Activated CD4-positive, alpha-beta T cell treated with anti-CD3 and anti-CD28 coated beads, Interleukin-2, amount 10 ng/mL, durations not matched to agents 7 days and 5 days (primary cell): Measurements from ENCODE around the gene ZBTB42. TPM values are rescaled to one million over a fixed set of nuclear protein-coding genes. Genes with fewer than 3 reads are reported as not detected.

ENCODE experiments used
- CTCF ChIA-PET: fragments of 350-600 bp; sonication (Branson Sonifier 250); formaldehyde crosslinking; loops from one replicate; lab custom pipeline; 2021; ENCODE audit warnings: antibody characterized with exemption; lab: Charles Lee
- POLR2A ChIA-PET: fragments of 350-600 bp; sonication (Branson Sonifier 250); formaldehyde crosslinking; loops from one replicate; lab custom pipeline; 2021; ENCODE audit warnings: antibody characterized with exemption; lab: Charles Lee
- DNase-seq: peaks from one replicate; pipeline ENCODE4 v3.0.0-alpha.2; 2020
- H3K27ac Mint-ChIP-seq: one replicate; pipeline ENCODE4 v1.8.0; 2021; ENCODE audit warnings: mild to moderate bottlenecking, moderate library complexity, mixed read lengths
- H3K27me3 Mint-ChIP-seq: one replicate; pipeline ENCODE4 v1.8.0; 2021; ENCODE audit warnings: mixed read lengths
- H3K36me3 Mint-ChIP-seq: one replicate; pipeline ENCODE4 v1.8.0; 2021; ENCODE audit warnings: low read depth, mixed read lengths
- H3K4me1 Mint-ChIP-seq: one replicate; pipeline ENCODE4 v1.8.0; 2021; ENCODE audit warnings: mixed read lengths
- H3K4me3 Mint-ChIP-seq: one replicate; pipeline ENCODE4 v1.8.0; 2021; ENCODE audit warnings: mild to moderate bottlenecking, moderate library complexity, mixed read lengths
- H3K9me3 Mint-ChIP-seq: one replicate; pipeline ENCODE4 v1.8.0; 2021; ENCODE audit warnings: mixed read lengths
- total RNA-seq, 2 experiments: library from RNA; stranded (reverse); gene quantifications; one replicate each; pipeline ENCODE4 v1.2.3, GENCODE V29; 2021

Gene ZBTB42
- total RNA-seq, 2 experiments from 2014 or later, result 4.5 to 5.8 TPM

DNA sequence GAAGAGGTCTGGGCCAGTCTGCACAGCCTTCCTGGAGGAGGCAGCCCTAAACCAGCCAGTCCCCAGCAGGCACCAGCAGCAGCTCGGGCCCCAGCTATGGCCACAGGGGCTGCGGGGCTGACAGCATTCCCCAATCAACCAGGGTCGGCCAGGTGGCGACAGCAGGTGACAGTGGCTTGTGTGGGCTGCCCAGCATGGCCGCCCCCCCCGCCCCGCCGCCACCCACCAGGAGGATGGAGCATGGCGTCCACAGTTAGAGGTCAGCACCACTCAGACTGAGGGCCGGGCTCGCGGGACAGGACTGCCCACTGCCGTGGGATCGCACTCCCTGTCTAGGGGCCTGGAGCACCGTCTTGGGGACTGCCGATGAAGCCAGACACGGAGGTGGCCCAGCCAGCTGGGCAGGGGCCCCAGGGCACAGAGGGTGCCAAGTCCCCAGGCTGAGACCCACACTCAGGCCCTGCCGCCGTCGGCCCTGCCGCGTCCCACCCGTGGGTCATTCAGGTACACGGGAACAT lies 20.3 kb upstream of the ZBTB42 start:
- H3K27me3 Mint-ChIP-seq, result no peaks in the 10 kb centered on the region
- ChIA-PET POLR2A (no interaction called here), CTCF (no interaction called here)
- H3K4me3 Mint-ChIP-seq, result no peak overlapping the region
- peaks cover 13% of the 10 kb centered on the region for H3K36me3 Mint-ChIP-seq
- peaks cover 2% of the 10 kb centered on the region for H3K4me1 Mint-ChIP-seq
- no peak for DNase-seq
- no peaks in the 10 kb centered on the region for H3K9me3 Mint-ChIP-seq
- no peak overlapping the region for H3K27ac Mint-ChIP-seq

- H3K27me3 Mint-ChIP-seq, result no peaks in the 10 kb centered on the region
- H3K36me3 Mint-ChIP-seq, result peaks cover 7% of the 10 kb centered on the region
- no peak for DNase-seq
- H3K4me1 Mint-ChIP-seq, result peaks cover 8% of the 10 kb centered on the region
- no peak overlapping the region for H3K4me3 Mint-ChIP-seq
- no peaks in the 10 kb centered on the region for H3K9me3 Mint-ChIP-seq
- POLR2A ChIA-PET, result no interaction called here
- CTCF ChIA-PET, result no interaction called here
- no peak overlapping the region for H3K27ac Mint-ChIP-seq
Measured at GRCh38 chr14:104781271-104782077, 19.4 kb upstream of the ZBTB42 start.

DNA sequence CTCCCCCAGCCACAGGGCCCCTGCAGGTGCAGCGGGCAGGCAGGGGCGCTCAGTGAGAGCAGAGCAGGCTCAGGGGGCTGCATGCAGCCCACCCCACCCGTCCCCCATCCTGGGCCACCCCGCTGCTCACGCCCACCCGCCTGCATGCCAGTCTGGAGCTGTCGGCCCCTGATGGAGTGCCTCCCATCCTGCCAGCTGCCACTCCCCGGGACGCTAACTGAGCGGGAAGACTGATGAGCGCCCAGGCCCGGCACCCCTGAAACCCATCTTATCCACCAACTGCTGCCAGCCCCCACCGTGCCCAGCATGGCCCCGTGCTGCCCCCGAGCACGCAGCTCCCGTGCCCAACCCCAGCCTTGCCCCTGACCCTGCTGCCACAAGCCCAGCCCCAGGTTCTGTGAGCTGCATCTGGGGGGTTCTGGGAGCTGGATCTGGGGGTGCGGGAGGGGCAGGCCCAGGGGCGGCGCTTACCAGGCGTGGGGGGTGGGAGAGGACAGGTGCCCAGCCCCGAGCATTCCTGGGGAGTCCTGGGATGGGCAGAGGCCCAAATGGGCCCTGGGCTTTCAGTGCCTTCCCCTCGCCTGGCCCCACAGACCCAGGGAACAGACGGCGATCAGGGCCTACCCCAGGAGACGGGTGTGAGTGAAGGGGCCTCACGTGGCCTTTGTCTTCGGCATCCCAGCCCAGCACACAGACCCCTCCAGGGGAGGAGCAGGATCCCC lies 18.7 kb upstream of the ZBTB42 start:
- Mint-ChIP-seq H3K4me1 (peaks cover 12% of the 10 kb centered on the region), H3K27ac (no peak overlapping the region), H3K27me3 (no peaks in the 10 kb centered on the region), H3K9me3 (no peaks in the 10 kb centered on the region), H3K36me3 (peaks cover under 1% of the 10 kb centered on the region), H3K4me3 (no peak overlapping the region)
- CTCF ChIA-PET, result no interaction called here
- POLR2A ChIA-PET, result no interaction called here
- no peak for DNase-seq

- Mint-ChIP-seq H3K36me3 (no peaks in the 10 kb centered on the region), H3K4me3 (no peak overlapping the region), H3K9me3 (no peaks in the 10 kb centered on the region), H3K27me3 (no peaks in the 10 kb centered on the region), H3K4me1 (peaks cover 12% of the 10 kb centered on the region), H3K27ac (no peak overlapping the region)
- ChIA-PET CTCF (no interaction called here), POLR2A (no interaction called here)
- no peak for DNase-seq
Measured at GRCh38 chr14:104782808-104783139, 18.1 kb upstream of the ZBTB42 start.

DNA sequence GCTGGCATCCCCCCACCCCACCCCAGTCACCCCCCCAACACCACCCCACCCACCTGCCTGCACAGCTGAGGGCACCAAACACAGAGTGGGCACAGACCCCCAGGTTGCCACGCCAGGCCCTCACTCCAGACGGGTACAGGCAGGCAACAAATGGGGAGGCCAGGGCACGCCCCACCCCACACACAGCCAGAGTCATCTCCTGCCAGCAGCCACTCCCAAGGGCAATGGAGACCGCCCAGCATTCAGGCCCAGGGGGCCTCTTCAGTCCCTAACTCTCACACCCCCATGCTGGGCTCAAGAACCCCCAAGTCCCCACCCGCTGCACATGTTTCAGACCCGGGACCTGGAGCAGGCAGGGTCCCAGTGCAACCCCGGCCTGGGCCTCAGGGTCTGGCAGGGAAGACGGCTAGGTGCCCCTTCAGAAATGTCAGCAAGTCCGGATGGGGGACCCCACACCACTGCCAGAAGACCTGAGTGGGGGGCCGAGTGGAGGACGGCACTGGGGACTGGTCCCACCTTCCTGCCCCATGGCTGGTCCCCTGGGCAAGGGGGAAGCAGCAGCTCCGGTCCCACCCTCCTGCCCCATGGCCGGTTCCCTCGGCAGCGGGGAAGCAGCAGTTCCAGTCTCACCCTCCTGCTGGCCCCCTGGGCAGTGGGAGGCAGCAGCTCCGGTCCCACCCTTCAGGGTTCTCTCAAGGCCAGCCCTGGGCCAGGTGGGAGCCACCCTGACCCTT lies 17.2 kb upstream of the ZBTB42 start:
- peaks cover 14% of the 10 kb centered on the region for H3K4me1 Mint-ChIP-seq
- POLR2A ChIA-PET, result no interaction called here
- CTCF ChIA-PET, result no interaction called here
- no peaks in the 10 kb centered on the region for H3K27me3 Mint-ChIP-seq
- H3K9me3 Mint-ChIP-seq, result no peaks in the 10 kb centered on the region
- no peaks in the 10 kb centered on the region for H3K36me3 Mint-ChIP-seq
- no peak for DNase-seq
- no peak overlapping the region for H3K4me3 Mint-ChIP-seq
- H3K27ac Mint-ChIP-seq, result no peak overlapping the region

DNA sequence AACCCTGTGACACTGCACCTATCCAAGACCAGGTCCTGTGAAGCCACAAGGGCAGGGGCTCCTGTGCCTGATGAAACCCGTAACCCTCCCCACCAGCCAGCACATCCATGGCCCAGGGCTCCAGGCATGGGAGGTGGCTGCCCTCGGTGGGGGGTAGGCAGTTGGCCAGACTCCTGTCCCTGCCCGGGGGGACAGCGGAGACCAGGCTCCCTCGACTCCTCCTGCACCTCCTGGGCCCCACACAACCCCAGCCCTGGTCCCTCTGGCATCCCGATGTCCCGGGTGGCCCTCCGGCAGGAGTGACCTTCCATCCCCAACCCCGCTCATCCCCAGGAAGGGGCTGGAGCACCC lies 16.7 kb upstream of the ZBTB42 start:
- Mint-ChIP-seq H3K4me3 (no peak overlapping the region), H3K36me3 (no peaks in the 10 kb centered on the region), H3K4me1 (peaks cover 14% of the 10 kb centered on the region), H3K27me3 (no peaks in the 10 kb centered on the region), H3K27ac (no peak overlapping the region), H3K9me3 (no peaks in the 10 kb centered on the region)
- ChIA-PET POLR2A (no interaction called here), CTCF (interaction anchor here (1.1 kb wide), 1 partner anchor 16 kb away, joined by 5 read pairs; no protein-coding TSS in a partner anchor)
- DNase-seq, result no peak

GRCh38 chr14:104784846-104785707 lies 15.8 kb upstream of the ZBTB42 start:
- POLR2A ChIA-PET, result no interaction called here
- no peak overlapping the region for H3K4me3 Mint-ChIP-seq
- no peak overlapping the region for H3K27ac Mint-ChIP-seq
- peaks cover 14% of the 10 kb centered on the region for H3K4me1 Mint-ChIP-seq
- CTCF ChIA-PET, result interaction anchor here (0.9 to 1.1 kb wide), 2 partner anchors 17 to 33 kb away, joined by 3 to 5 read pairs; no protein-coding TSS in a partner anchor
- no peaks in the 10 kb centered on the region for H3K27me3 Mint-ChIP-seq
- no peaks in the 10 kb centered on the region for H3K9me3 Mint-ChIP-seq
- DNase-seq, result no peak
- no peaks in the 10 kb centered on the region for H3K36me3 Mint-ChIP-seq

DNA sequence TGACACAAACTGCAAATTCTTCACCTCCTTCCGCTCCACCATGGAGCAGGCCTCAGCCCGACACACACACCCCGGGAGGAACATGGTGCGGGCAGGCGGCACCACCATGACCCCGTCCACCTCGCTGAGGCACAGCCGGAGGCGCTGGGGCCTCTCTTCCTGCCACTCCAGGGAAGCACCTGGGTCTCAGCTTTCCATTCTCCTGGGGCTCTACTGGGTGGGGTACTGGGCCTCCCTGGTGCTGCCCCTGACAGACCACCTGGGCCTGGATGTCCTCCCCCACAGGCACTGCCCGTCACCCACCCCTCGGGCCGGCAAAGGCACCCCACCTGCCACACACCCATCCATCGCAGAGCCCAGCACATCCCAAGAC lies 15.2 kb upstream of the ZBTB42 start:
- ChIA-PET POLR2A (no interaction called here), CTCF (interaction anchor here (0.9 kb wide), 1 partner anchor 33 kb away, joined by 3 read pairs; no protein-coding TSS in a partner anchor)
- Mint-ChIP-seq H3K36me3 (no peaks in the 10 kb centered on the region), H3K4me1 (peaks cover 14% of the 10 kb centered on the region), H3K27me3 (no peaks in the 10 kb centered on the region), H3K9me3 (no peaks in the 10 kb centered on the region), H3K27ac (no peak overlapping the region), H3K4me3 (no peak overlapping the region)
- no peak for DNase-seq

- no peak overlapping the region for H3K4me3 Mint-ChIP-seq
- ChIA-PET POLR2A (no interaction called here), CTCF (interaction anchor here (2.2 kb wide), 1 partner anchor 18 kb away, joined by 5 read pairs; no protein-coding TSS in a partner anchor)
- no peaks in the 10 kb centered on the region for H3K27me3 Mint-ChIP-seq
- H3K36me3 Mint-ChIP-seq, result peaks cover 3% of the 10 kb centered on the region
- H3K27ac Mint-ChIP-seq, result peak overlapping the region; percentile 31
- DNase-seq, result no peak
- H3K4me1 Mint-ChIP-seq, result peaks cover 17% of the 10 kb centered on the region
- no peaks in the 10 kb centered on the region for H3K9me3 Mint-ChIP-seq
Measured at GRCh38 chr14:104786091-104786586, 14.8 kb upstream of the ZBTB42 start.

GRCh38 chr14:104786726-104787675 lies 13.9 kb upstream of the ZBTB42 start:
- no peaks in the 10 kb centered on the region for H3K27me3 Mint-ChIP-seq
- no peak overlapping the region for H3K27ac Mint-ChIP-seq
- CTCF ChIA-PET, result interaction anchor here (2.2 kb wide), 1 partner anchor 19 kb away, joined by 5 read pairs; no protein-coding TSS in a partner anchor

DNA sequence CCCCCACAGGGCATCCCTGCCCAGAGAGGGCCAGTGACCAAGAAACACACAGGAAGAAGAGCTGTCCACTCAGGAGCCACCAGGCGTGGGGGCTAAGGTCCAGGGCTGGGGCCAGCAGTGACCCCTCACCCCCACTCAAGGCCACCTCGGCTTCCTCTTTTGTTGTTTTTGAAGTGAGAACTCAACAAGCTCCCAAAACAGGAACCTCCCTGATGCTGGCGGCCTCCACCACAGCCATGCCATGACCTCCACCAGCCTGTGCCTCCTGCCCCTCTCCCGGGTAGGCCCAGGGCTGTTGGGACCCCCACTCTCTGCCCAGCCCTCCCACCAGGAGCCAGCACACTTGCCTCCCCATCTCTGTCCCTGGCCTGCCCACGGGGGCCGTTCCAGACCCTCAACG lies 13.2 kb upstream of the ZBTB42 start:
- H3K27me3 Mint-ChIP-seq, result no peaks in the 10 kb centered on the region
- CTCF ChIA-PET, result interaction anchor here (2.2 kb wide), 1 partner anchor 19 kb away, joined by 5 read pairs; no protein-coding TSS in a partner anchor
- no peak for DNase-seq
- H3K36me3 Mint-ChIP-seq, result peaks cover 6% of the 10 kb centered on the region
- no peak overlapping the region for H3K27ac Mint-ChIP-seq
- H3K4me3 Mint-ChIP-seq, result no peak overlapping the region
- H3K9me3 Mint-ChIP-seq, result no peaks in the 10 kb centered on the region
- peaks cover 24% of the 10 kb centered on the region for H3K4me1 Mint-ChIP-seq
- POLR2A ChIA-PET, result no interaction called here

More at GRCh38 chr14:104786726-104787675, 13.9 kb upstream of the ZBTB42 start:
- Mint-ChIP-seq H3K4me3 (no peak overlapping the region), H3K36me3 (peaks cover 6% of the 10 kb centered on the region), H3K4me1 (peaks cover 20% of the 10 kb centered on the region), H3K9me3 (no peaks in the 10 kb centered on the region)
- POLR2A ChIA-PET, result no interaction called here
- no peak for DNase-seq
